GM18907 (cell line): ENCODE measurements around the gene COL4A5.
"Not testable (repeated sequence)": the region's sequence is repeated elsewhere in the genome, so short reads cannot be mapped to it uniquely, and the experiment has no call there.

Experiments used
- ATAC-seq: cut with Tn5 transposase; IDR thresholded peaks from one replicate; pipeline ENCODE4 v1.9.1; 2021; ENCODE audit warnings: mild to moderate bottlenecking, moderate library complexity; ENCODE audit not compliant: unreplicated experiment

Gene COL4A5

GRCh38 chrX:108439426-108439942 lies at the start of gene COL4A5:
TSS of gene COL4A5 (plus strand) at chrX:108439838. CDS start at chrX:108440126, 288 bp downstream.
- ATAC-seq, result no peak

- ATAC-seq, result not testable (repeated sequence)
Observed at GRCh38 chrX:108390976-108391717, 48.5 kb upstream of the COL4A5 start.

- no peak for ATAC-seq
Observed at GRCh38 chrX:108396188-108396891, 43.3 kb upstream of the COL4A5 start.

GRCh38 chrX:108396986-108397385 lies 42.7 kb upstream of the COL4A5 start:
- ATAC-seq, result no peak

GRCh38 chrX:108397627-108398391 lies 41.8 kb upstream of the COL4A5 start:
- no peak for ATAC-seq

- no peak for ATAC-seq
Observed at GRCh38 chrX:108399418-108400165, 40.0 kb upstream of the COL4A5 start.

GRCh38 chrX:108412783-108413182 lies 26.9 kb upstream of the COL4A5 start:
- no peak for ATAC-seq

GRCh38 chrX:108415146-108415545 lies 24.5 kb upstream of the COL4A5 start:
- no peak for ATAC-seq

GRCh38 chrX:108415891-108416290 lies 23.7 kb upstream of the COL4A5 start:
- no peak for ATAC-seq

- peak; percentile 57 for ATAC-seq
Observed at GRCh38 chrX:108417257-108417656, 22.4 kb upstream of the COL4A5 start.

- ATAC-seq, result no peak
Observed at GRCh38 chrX:108419401-108419800, 20.2 kb upstream of the COL4A5 start.

- no peak for ATAC-seq
Observed at GRCh38 chrX:108420481-108420880, 19.2 kb upstream of the COL4A5 start.

GRCh38 chrX:108426262-108426661 lies 13.4 kb upstream of the COL4A5 start:
- no peak for ATAC-seq

- ATAC-seq, result no peak
Observed at GRCh38 chrX:108435261-108435660, 4.4 kb upstream of the COL4A5 start.

- no peak for ATAC-seq
Observed at GRCh38 chrX:108437349-108438109, 2.1 kb upstream of the COL4A5 start.

- no peak for ATAC-seq
Observed at GRCh38 chrX:108438110-108438623, 1.5 kb upstream of the COL4A5 start, which contains the start of gene COL4A6. TSS of gene COL4A6 (minus strand) at chrX:108438422. CDS start at chrX:108438196, 226 bp downstream.

GRCh38 chrX:108439961-108440696 lies 491 bp downstream of the COL4A5 start:
- no peak for ATAC-seq

GRCh38 chrX:108442901-108443464 lies 3.3 kb downstream of the COL4A5 start:
- no peak for ATAC-seq

GRCh38 chrX:108447303-108447702 lies 7.7 kb downstream of the COL4A5 start:
- ATAC-seq, result no peak
